Uterus (tissue), 2 donors: ENCODE results near the gene ZBTB42.

Source experiments
- CTCF ChIP-seq, 4 experiments: fragments of 200-600 bp in 2 of 4; fragments of 450-650 bp in 2 of 4; sonication (generic) in 2 of 4; IDR thresholded peaks; one replicate each; pipeline ENCODE4 v1.5.1; 2016 to 2019; ENCODE audit warnings: antibody characterized with exemption in 4 of 4, mild to moderate bottlenecking in 2 of 4, moderate library complexity in 1 of 4
- POLR2A ChIP-seq, 2 donors: fragments of 450-650 bp; IDR thresholded peaks; one replicate each; pipeline ENCODE4 v1.6.1; 2016; ENCODE audit warnings: antibody characterized with exemption in 2 of 2, mild to moderate bottlenecking in 1 of 2, moderate library complexity in 1 of 2

- TF ChIP-seq POLR2A (IDR thresholded peaks at IDR 0.05) (peak; percentile 80 to 88), CTCF (IDR thresholded peaks at IDR 0.05) (no peak)
These were observed 4.9 kb upstream of the ZBTB42 start for GRCh38 chr14:104795781-104796686.
